HepG2 (cell line): ENCODE data around the gene ACOXL. TPM values are rescaled to one million over a fixed set of nuclear protein-coding genes. Genes with fewer than 3 reads are reported as not detected.

Experiments
- DNMT1 ChIP-seq: sonication (generic); formaldehyde crosslinking; IDR thresholded peaks from 2 replicates; pipeline ENCODE4 v1.5.1; 2020; ENCODE audit warnings: mild to moderate bottlenecking, missing genetic modification reagents
- HBP1 ChIP-seq: IDR thresholded peaks from 2 replicates; pipeline ENCODE4 v1.6.1; 2016; ENCODE audit warnings: low read depth, control low read depth
- HDAC2 ChIP-seq: sonication (generic); formaldehyde crosslinking; IDR thresholded peaks from 2 replicates; pipeline ENCODE4 v1.4.0; 2020; ENCODE audit warnings: missing genetic modification reagents
- HDAC6 ChIP-seq: fragments of 200-600 bp; sonication (generic); IDR thresholded peaks from 2 replicates; pipeline ENCODE4 v1.7.0; 2017; ENCODE audit warnings: mild to moderate bottlenecking, antibody characterized with exemption, low read length, low read depth
- KIAA2018 ChIP-seq: sonication (generic); formaldehyde crosslinking; IDR thresholded peaks from 2 replicates; pipeline ENCODE4 v1.5.0; 2020; ENCODE audit warnings: mild to moderate bottlenecking, missing genetic modification reagents, borderline replicate concordance
- SRSF9 ChIP-seq: fragments of 200-400 bp; formaldehyde crosslinking; IDR thresholded peaks from 2 replicates; pipeline ENCODE4 v1.6.1; 2018; ENCODE audit warnings: borderline replicate concordance, mild to moderate bottlenecking, low read depth, low read length; ENCODE audit not compliant: insufficient read depth, poor library complexity, severe bottlenecking
- ZNF33B ChIP-seq: sonication (generic); formaldehyde crosslinking; IDR thresholded peaks from 2 replicates; pipeline ENCODE4 v1.5.1; 2020; ENCODE audit warnings: mild to moderate bottlenecking, missing genetic modification reagents
- ZNF512 ChIP-seq: sonication (generic); formaldehyde crosslinking; IDR thresholded peaks from 2 replicates; pipeline ENCODE4 v1.4.0; 2020; ENCODE audit warnings: mild to moderate bottlenecking, missing genetic modification reagents
- ZNF709 ChIP-seq: sonication (generic); formaldehyde crosslinking; IDR thresholded peaks from 2 replicates; pipeline ENCODE4 v1.5.0; 2020; ENCODE audit warnings: mild to moderate bottlenecking, missing genetic modification reagents
- ZNF790 ChIP-seq: sonication (generic); formaldehyde crosslinking; IDR thresholded peaks from 2 replicates; pipeline ENCODE4 v1.8.0; 2022; ENCODE audit warnings: missing genetic modification reagents, mild to moderate bottlenecking, borderline replicate concordance
- ZSCAN12 ChIP-seq: sonication (generic); formaldehyde crosslinking; IDR thresholded peaks from 2 replicates; pipeline ENCODE4 v1.9.0; 2021; ENCODE audit warnings: mild to moderate bottlenecking, missing genetic modification reagents
- polyA plus RNA-seq, 8 experiments: library from polyadenylated mRNA; depleted of rRNA in 3 of 8; stranded (reverse) in 7 of 8; unstranded in 1 of 8; fragments of >200 nt; fragmentation: Illumina TruSeq in 4 of 8; extraction: Trizol in 4 of 8; gene quantifications; 2 replicates each; pipeline versions ENCODE4 v1.2.1 to v1.2.3, GENCODE V29; 2011 to 2016; ENCODE audit warnings: low read depth in 4 of 8, missing spikeins in 1 of 8, mixed read lengths in 1 of 8; ENCODE audit not compliant: insufficient read depth in 1 of 8
- total RNA-seq, 5 experiments: library from RNA; depleted of rRNA; stranded (reverse); fragments of >200 nt; fragmentation: Illumina TruSeq; extraction: Trizol; gene quantifications; 2 replicates each; pipeline ENCODE4 v1.2.3, GENCODE V29; 2016; ENCODE audit warnings: low read depth in 1 of 5
- TF ChIP-seq, protein P1 (sequence below): sonication (generic); formaldehyde crosslinking; IDR thresholded peaks from 2 replicates; pipeline ENCODE4 v1.5.1; 2020; ENCODE audit warnings: missing genetic modification reagents, mild to moderate bottlenecking, borderline replicate concordance
- TF ChIP-seq, protein P2 (sequence below): sonication (generic); formaldehyde crosslinking; IDR thresholded peaks from 2 replicates; pipeline ENCODE4 v1.4.0; 2020; ENCODE audit warnings: mild to moderate bottlenecking, missing genetic modification reagents

Gene ACOXL
- total and polyA plus RNA-seq, 2 of the 13 experiments (the other 11 are each of a cell fraction or from before 2014, with no cell fraction given), result not detected

DNA sequence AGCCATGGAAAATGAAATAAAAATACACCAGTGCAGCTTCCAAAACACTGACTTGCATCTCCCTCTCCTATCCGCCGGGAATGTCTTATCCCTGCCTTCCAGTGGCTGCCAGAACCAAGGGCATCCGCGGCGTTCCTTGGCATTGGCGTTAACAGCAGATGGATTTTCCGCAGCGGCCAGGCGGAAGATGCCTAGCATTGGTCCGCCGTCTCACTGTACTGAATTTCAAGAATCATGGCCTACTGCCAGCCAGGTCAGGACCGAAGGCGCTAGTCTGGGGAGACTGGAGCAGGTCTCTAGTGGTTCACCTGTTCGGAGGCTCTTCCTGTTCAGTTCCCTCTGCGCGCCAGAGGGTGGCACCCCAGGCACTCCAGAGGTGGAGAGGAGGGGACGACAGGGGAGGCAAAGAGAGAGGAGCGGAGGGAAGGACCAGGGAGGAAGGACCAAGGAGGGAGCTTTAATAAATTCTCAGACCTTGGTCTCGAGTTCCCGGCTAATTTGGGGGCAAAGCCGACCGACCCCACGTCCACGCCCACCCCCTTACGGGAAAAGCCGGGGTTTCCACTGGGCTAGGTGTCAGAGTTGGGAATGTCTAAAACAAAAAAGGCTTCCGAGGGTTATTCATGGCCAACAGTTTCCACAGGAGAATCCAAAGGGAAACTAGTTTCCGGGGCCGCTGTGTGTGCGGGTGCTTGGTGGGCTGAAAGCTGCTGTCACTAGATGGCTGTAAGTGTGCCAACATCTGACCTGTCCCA lies 384.6 kb downstream of the ACOXL start (continued):
- no peak for TF ChIP-seq SRSF9
- no peak for TF ChIP-seq ZNF512
- no peak for TF ChIP-seq DNMT1 (CRISPR knock-in tag)
- TF ChIP-seq, protein P1, sequence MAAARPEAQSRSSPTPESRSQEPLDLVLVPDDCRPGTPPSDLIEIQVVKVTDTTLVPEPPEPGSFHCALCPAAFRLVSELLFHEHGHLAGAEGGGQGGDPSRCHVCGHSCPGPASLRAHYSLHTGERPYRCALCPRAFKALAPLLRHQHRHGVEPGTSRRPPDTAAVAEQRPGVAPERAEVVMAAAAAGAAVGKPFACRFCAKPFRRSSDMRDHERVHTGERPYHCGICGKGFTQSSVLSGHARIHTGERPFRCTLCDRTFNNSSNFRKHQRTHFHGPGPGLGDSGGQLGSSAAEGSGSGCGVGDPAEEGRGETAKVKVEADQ (CRISPR knock-in tag), result no peak
- no peak; the same call in 1 of the 2 replicates for TF ChIP-seq HDAC2 (CRISPR knock-in tag)
- TF ChIP-seq HBP1 (CRISPR knock-in tag), result peak; percentile 72; the same call in 1 of the 2 replicates
- TF ChIP-seq ZSCAN12, result no peak
- no peak for TF ChIP-seq HDAC6
- no peak for TF ChIP-seq ZNF33B (CRISPR knock-in tag)
- TF ChIP-seq ZNF790 (CRISPR knock-in tag), result no peak
- TF ChIP-seq, protein P2, sequence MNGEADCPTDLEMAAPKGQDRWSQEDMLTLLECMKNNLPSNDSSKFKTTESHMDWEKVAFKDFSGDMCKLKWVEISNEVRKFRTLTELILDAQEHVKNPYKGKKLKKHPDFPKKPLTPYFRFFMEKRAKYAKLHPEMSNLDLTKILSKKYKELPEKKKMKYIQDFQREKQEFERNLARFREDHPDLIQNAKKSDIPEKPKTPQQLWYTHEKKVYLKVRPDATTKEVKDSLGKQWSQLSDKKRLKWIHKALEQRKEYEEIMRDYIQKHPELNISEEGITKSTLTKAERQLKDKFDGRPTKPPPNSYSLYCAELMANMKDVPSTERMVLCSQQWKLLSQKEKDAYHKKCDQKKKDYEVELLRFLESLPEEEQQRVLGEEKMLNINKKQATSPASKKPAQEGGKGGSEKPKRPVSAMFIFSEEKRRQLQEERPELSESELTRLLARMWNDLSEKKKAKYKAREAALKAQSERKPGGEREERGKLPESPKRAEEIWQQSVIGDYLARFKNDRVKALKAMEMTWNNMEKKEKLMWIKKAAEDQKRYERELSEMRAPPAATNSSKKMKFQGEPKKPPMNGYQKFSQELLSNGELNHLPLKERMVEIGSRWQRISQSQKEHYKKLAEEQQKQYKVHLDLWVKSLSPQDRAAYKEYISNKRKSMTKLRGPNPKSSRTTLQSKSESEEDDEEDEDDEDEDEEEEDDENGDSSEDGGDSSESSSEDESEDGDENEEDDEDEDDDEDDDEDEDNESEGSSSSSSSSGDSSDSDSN, result peak; percentile 39; the same call in 1 of the 2 replicates
- no peak for TF ChIP-seq KIAA2018 (CRISPR knock-in tag)
- TF ChIP-seq ZNF709 (CRISPR knock-in tag), result no peak
